HepG2 (cell line): ENCODE measurements around the gene SBK1. TPM values are rescaled to one million over a fixed set of nuclear protein-coding genes. Genes with fewer than 3 reads are reported as not detected.

ENCODE experiments used
- ARNT2 ChIP-seq: sonication (generic); formaldehyde crosslinking; IDR thresholded peaks from 2 replicates; pipeline ENCODE4 v1.8.0; 2022; ENCODE audit warnings: mild to moderate bottlenecking, low read depth, missing genetic modification reagents, moderate library complexity
- BRD4 ChIP-seq: sonication (generic); formaldehyde crosslinking; IDR thresholded peaks from 2 replicates; pipeline ENCODE4 v1.4.0; 2020; ENCODE audit warnings: missing genetic modification reagents
- DPF2 ChIP-seq: sonication (generic); formaldehyde crosslinking; IDR thresholded peaks from 2 replicates; pipeline ENCODE4 v1.4.0; 2020; ENCODE audit warnings: mild to moderate bottlenecking, low read depth, missing genetic modification reagents, borderline replicate concordance
- HIVEP1 ChIP-seq: sonication (generic); formaldehyde crosslinking; IDR thresholded peaks from 2 replicates; pipeline ENCODE4 v1.4.0; 2020; ENCODE audit warnings: mild to moderate bottlenecking, missing genetic modification reagents
- JUNB ChIP-seq: sonication (generic); formaldehyde crosslinking; IDR thresholded peaks from 2 replicates; pipeline ENCODE4 v1.8.0; 2022; ENCODE audit warnings: missing genetic modification reagents, mild to moderate bottlenecking, borderline replicate concordance
- KLF9 ChIP-seq: IDR thresholded peaks from 2 replicates; pipeline ENCODE4 v1.6.1; 2016; ENCODE audit warnings: low read depth
- MTA3 ChIP-seq: sonication (generic); formaldehyde crosslinking; IDR thresholded peaks from 2 replicates; pipeline ENCODE4 v1.4.0; 2020; ENCODE audit warnings: missing genetic modification reagents
- NFKBIZ ChIP-seq: IDR thresholded peaks from 2 replicates; pipeline ENCODE4 v1.6.1; 2018; ENCODE audit warnings: missing genetic modification reagents, missing compliant biosample characterization
- POGZ ChIP-seq: sonication (generic); formaldehyde crosslinking; IDR thresholded peaks from 2 replicates; pipeline ENCODE4 v1.4.0; 2020; ENCODE audit warnings: mild to moderate bottlenecking, missing genetic modification reagents
- TEAD2 ChIP-seq: sonication (generic); formaldehyde crosslinking; IDR thresholded peaks from 2 replicates; pipeline ENCODE4 v1.9.0; 2021; ENCODE audit warnings: missing genetic modification reagents
- TP53 ChIP-seq: sonication (generic); formaldehyde crosslinking; conservative IDR thresholded peaks from 2 replicates; pipeline ENCODE4 v1.4.0; 2020; ENCODE audit warnings: missing genetic modification reagents
- YEATS2 ChIP-seq: sonication (generic); formaldehyde crosslinking; IDR thresholded peaks from 2 replicates; pipeline ENCODE4 v1.4.0; 2020; ENCODE audit warnings: missing genetic modification reagents, borderline replicate concordance
- YY1 ChIP-seq: IDR thresholded peaks from 2 replicates; pipeline ENCODE4 v1.6.1; 2011; ENCODE audit warnings: low read length, low read depth, moderate library complexity, mild to moderate bottlenecking; ENCODE audit not compliant: insufficient read depth, insufficient replicate concordance
- ZBTB42 ChIP-seq: sonication (generic); formaldehyde crosslinking; IDR thresholded peaks from 2 replicates; pipeline ENCODE4 v1.5.0; 2020; ENCODE audit warnings: mild to moderate bottlenecking, missing genetic modification reagents
- ZFP36L2 ChIP-seq: sonication (generic); formaldehyde crosslinking; IDR thresholded peaks from 2 replicates; pipeline ENCODE4 v1.4.0; 2020; ENCODE audit warnings: missing genetic modification reagents
- ZNF101 ChIP-seq: sonication (generic); formaldehyde crosslinking; IDR thresholded peaks from 2 replicates; pipeline ENCODE4 v1.4.0; 2020; ENCODE audit warnings: mild to moderate bottlenecking, low read depth, missing genetic modification reagents, borderline replicate concordance
- ZNF775 ChIP-seq: sonication (generic); formaldehyde crosslinking; IDR thresholded peaks from 2 replicates; pipeline ENCODE4 v1.4.0; 2020; ENCODE audit warnings: missing genetic modification reagents, mild to moderate bottlenecking, moderate library complexity, borderline replicate concordance
- ZNF790 ChIP-seq: sonication (generic); formaldehyde crosslinking; IDR thresholded peaks from 2 replicates; pipeline ENCODE4 v1.8.0; 2022; ENCODE audit warnings: missing genetic modification reagents, mild to moderate bottlenecking, borderline replicate concordance
- polyA plus RNA-seq, 8 experiments: library from polyadenylated mRNA; depleted of rRNA in 3 of 8; stranded (reverse) in 7 of 8; unstranded in 1 of 8; fragments of >200 nt; fragmentation: Illumina TruSeq in 4 of 8; extraction: Trizol in 4 of 8; gene quantifications; 2 replicates each; pipeline versions ENCODE4 v1.2.1 to v1.2.3, GENCODE V29; 2011 to 2016; ENCODE audit warnings: low read depth in 4 of 8, missing spikeins in 1 of 8, mixed read lengths in 1 of 8; ENCODE audit not compliant: insufficient read depth in 1 of 8
- total RNA-seq, 5 experiments: library from RNA; depleted of rRNA; stranded (reverse); fragments of >200 nt; fragmentation: Illumina TruSeq; extraction: Trizol; gene quantifications; 2 replicates each; pipeline ENCODE4 v1.2.3, GENCODE V29; 2016; ENCODE audit warnings: low read depth in 1 of 5
- TF ChIP-seq, protein P1 (sequence below): sonication (generic); formaldehyde crosslinking; IDR thresholded peaks from 2 replicates; pipeline ENCODE4 v1.4.0; 2020; ENCODE audit warnings: mild to moderate bottlenecking, missing genetic modification reagents, borderline replicate concordance
- TF ChIP-seq, protein P2 (sequence below): sonication (generic); formaldehyde crosslinking; IDR thresholded peaks from 2 replicates; pipeline ENCODE4 v1.4.0; 2020; ENCODE audit warnings: missing genetic modification reagents, borderline replicate concordance
- TF ChIP-seq, protein P3 (sequence below): sonication (generic); formaldehyde crosslinking; IDR thresholded peaks from 2 replicates; pipeline ENCODE4 v1.5.0; 2020; ENCODE audit warnings: missing genetic modification reagents
- TF ChIP-seq, protein P4 (sequence below): sonication (generic); formaldehyde crosslinking; IDR thresholded peaks from 2 replicates; pipeline ENCODE4 v1.8.1; 2023; ENCODE audit warnings: missing genetic modification reagents, mild to moderate bottlenecking, borderline replicate concordance

The SBK1 gene
- total and polyA plus RNA-seq, 2 of the 13 experiments (the other 11 are each of a cell fraction or from before 2014, with no cell fraction given) = 0.15 to 0.17 TPM

DNA sequence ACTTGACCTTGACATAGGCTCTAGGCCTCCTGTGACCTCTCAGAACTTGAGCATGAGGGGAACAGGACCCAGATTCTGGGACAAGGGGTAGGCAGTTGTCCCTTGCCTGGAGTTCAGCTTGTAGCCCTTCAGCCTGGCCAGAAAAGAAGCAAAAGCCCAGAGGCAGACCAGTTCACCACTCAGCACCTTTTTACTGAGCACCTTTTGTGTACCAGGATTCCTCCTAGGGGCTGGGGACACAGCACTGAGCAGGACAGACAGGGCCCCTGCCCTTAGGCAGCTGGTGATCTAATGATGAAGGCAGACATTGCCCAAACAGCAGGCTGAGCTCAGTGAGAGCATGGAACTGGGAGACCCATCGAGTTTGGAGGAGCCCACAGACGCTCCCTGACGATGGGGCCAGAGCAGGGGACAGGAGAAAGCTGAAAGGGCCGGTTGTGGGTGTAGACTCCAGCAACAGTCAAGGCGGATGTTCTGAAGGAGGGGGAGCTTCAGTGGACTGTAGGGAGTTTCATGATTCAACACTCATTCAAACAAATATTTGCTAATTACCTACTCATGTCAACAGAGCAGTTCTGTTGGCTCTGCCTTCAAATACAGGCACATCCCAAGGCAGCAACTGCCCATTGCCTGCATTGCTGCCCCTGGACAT, 32.0 kb downstream of the SBK1 start (continued):
- TF ChIP-seq, protein P1, sequence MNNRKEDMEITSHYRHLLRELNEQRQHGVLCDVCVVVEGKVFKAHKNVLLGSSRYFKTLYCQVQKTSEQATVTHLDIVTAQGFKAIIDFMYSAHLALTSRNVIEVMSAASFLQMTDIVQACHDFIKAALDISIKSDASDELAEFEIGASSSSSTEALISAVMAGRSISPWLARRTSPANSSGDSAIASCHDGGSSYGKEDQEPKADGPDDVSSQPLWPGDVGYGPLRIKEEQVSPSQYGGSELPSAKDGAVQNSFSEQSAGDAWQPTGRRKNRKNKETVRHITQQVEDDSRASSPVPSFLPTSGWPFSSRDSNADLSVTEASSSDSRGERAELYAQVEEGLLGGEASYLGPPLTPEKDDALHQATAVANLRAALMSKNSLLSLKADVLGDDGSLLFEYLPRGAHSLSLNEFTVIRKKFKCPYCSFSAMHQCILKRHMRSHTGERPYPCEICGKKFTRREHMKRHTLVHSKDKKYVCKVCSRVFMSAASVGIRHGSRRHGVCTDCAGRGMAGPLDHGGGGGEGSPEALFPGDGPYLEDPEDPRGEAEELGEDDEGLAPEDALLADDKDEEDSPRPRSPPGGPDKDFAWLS = no peak
- no peak for TF ChIP-seq HIVEP1 (CRISPR knock-in tag)
- TF ChIP-seq, protein P2, sequence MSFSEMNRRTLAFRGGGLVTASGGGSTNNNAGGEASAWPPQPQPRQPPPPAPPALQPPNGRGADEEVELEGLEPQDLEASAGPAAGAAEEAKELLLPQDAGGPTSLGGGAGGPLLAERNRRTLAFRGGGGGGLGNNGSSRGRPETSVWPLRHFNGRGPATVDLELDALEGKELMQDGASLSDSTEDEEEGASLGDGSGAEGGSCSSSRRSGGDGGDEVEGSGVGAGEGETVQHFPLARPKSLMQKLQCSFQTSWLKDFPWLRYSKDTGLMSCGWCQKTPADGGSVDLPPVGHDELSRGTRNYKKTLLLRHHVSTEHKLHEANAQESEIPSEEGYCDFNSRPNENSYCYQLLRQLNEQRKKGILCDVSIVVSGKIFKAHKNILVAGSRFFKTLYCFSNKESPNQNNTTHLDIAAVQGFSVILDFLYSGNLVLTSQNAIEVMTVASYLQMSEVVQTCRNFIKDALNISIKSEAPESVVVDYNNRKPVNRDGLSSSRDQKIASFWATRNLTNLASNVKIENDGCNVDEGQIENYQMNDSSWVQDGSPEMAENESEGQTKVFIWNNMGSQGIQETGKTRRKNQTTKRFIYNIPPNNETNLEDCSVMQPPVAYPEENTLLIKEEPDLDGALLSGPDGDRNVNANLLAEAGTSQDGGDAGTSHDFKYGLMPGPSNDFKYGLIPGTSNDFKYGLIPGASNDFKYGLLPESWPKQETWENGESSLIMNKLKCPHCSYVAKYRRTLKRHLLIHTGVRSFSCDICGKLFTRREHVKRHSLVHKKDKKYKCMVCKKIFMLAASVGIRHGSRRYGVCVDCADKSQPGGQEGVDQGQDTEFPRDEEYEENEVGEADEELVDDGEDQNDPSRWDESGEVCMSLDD (CRISPR knock-in tag) = no peak
- TF ChIP-seq POGZ (CRISPR knock-in tag) = no peak
- no peak for TF ChIP-seq ZFP36L2 (CRISPR knock-in tag)
- TF ChIP-seq JUNB (CRISPR knock-in tag) = no peak
- TF ChIP-seq KLF9 = no peak
- TF ChIP-seq ZBTB42 = no peak
- no peak for TF ChIP-seq MTA3 (CRISPR knock-in tag)
- TF ChIP-seq, protein P3, sequence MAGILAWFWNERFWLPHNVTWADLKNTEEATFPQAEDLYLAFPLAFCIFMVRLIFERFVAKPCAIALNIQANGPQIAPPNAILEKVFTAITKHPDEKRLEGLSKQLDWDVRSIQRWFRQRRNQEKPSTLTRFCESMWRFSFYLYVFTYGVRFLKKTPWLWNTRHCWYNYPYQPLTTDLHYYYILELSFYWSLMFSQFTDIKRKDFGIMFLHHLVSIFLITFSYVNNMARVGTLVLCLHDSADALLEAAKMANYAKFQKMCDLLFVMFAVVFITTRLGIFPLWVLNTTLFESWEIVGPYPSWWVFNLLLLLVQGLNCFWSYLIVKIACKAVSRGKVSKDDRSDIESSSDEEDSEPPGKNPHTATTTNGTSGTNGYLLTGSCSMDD (CRISPR knock-in tag) = no peak
- no peak for TF ChIP-seq NFKBIZ (CRISPR knock-in tag)
- TF ChIP-seq DPF2 = no peak
- no peak for TF ChIP-seq ZNF101 (CRISPR knock-in tag)
- no peak for TF ChIP-seq YY1
- no peak for TF ChIP-seq ZNF790 (CRISPR knock-in tag)
- TF ChIP-seq BRD4 (CRISPR knock-in tag) = no peak
- no peak for TF ChIP-seq TP53 (CRISPR knock-in tag)
- TF ChIP-seq YEATS2 (CRISPR knock-in tag) = peak; percentile 30; the same call in 1 of the 2 replicates
- no peak for TF ChIP-seq TEAD2 (CRISPR knock-in tag)
- TF ChIP-seq ARNT2 (CRISPR knock-in tag) = no peak
- TF ChIP-seq, protein P4, sequence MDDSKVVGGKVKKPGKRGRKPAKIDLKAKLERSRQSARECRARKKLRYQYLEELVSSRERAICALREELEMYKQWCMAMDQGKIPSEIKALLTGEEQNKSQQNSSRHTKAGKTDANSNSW (CRISPR knock-in tag) = no peak
- TF ChIP-seq ZNF775 (CRISPR knock-in tag) = no peak
